Measurements from ENCODE around the gene SHANK1. TPM values are rescaled to one million over a fixed set of nuclear protein-coding genes. Genes with fewer than 3 reads are reported as not detected.

SHANK1 gene
- total RNA-seq, 3 donors from 2014 or later, result 0.59 to 0.98 TPM; not detected in 1

DNA sequence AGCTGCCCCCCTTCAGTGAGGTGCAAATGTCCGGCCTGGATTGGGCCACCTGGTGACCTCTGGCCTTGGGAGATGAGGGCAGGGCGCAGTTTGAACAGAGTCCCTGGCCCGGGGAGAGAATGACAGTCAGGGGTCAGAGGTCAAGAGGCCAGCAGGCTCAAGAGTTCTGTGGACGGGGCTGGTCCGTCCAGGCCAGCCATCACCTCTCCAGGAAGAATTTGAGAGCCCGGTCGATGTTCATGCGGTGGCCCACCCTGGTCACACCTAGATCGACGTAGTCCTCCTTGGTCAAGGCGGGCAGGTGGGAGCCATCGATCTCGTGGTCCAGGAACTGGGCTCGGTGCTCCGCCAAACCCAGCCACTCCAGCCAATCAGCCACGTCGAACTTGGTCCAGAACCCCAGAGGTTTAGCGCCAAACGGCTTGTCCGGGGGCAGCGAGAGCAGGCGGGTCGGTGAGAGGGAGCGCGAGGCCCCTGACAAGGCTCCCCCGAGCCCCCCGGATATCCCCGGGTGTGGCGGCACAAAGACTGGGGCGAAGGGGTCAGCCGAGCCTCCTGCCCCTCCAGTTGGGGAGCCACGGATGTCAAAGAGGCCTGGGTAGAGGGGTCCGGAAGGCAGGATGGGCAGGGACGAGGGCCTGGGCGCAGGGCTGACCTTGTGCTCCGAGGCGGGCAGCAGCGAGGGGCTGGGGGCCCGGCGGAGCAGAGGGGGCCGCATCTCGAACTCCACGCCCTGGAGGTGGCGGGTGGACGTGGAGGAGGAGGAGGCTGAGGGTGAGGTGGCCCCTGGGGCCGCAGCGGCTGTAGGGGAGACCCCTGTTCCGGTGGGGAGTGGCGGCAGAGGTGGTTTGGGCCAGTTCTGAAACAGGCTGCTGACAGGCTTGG, 57.6 kb downstream of the SHANK1 start:
- no peaks in the 10 kb centered on the region for H3K36me3 ChIP-seq
- H3K4me3 ChIP-seq, result no peak overlapping the region
- H3K4me1 ChIP-seq, result no peaks in the 10 kb centered on the region
- TF ChIP-seq POLR2A (IDR thresholded peaks at IDR 0.05), result no peak
- TF ChIP-seq, protein P1, sequence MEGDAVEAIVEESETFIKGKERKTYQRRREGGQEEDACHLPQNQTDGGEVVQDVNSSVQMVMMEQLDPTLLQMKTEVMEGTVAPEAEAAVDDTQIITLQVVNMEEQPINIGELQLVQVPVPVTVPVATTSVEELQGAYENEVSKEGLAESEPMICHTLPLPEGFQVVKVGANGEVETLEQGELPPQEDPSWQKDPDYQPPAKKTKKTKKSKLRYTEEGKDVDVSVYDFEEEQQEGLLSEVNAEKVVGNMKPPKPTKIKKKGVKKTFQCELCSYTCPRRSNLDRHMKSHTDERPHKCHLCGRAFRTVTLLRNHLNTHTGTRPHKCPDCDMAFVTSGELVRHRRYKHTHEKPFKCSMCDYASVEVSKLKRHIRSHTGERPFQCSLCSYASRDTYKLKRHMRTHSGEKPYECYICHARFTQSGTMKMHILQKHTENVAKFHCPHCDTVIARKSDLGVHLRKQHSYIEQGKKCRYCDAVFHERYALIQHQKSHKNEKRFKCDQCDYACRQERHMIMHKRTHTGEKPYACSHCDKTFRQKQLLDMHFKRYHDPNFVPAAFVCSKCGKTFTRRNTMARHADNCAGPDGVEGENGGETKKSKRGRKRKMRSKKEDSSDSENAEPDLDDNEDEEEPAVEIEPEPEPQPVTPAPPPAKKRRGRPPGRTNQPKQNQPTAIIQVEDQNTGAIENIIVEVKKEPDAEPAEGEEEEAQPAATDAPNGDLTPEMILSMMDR (IDR thresholded peaks at IDR 0.05), result no peak
- no peak for TF ChIP-seq POLR2AphosphoS5 (IDR thresholded peaks at IDR 0.05)
- no peak overlapping the region for H3K27ac ChIP-seq
- intact Hi-C loops (cut with DNase I; ENCODE audit: low total_unique reads), result no loop called here
- no peak for DNase-seq (ENCODE audit: low spot score in 2 of 2)
- no peaks in the 10 kb centered on the region for H3K9me3 ChIP-seq
- H3K27me3 ChIP-seq, result peaks cover 13 to 43% of the 10 kb centered on the region in 2 donors

DNA sequence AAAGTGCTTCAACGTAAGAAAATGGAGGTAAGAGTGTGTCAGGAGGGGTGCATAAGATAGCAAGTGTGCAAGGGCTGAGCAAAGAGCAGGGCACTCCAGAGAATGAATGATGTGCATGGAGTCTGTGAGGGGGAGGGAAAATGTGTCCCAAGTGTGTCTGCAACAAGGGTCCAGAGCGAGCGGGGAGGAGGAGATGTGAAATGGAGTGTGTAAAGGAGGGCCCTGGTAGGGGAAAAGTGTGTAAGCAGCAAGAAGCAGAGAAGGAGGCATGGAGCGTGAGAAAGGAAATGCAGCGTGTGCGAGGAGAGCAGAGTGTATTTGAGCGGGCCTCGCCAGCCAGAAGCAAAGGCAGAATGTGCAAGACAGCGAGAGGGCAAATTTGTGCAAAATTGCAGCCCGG, 58.6 kb downstream of the SHANK1 start:
- Histone ChIP-seq H3K9me3 (no peaks in the 10 kb centered on the region), H3K27me3 (peaks cover 9 to 38% of the 10 kb centered on the region in 2 donors), H3K36me3 (no peaks in the 10 kb centered on the region), H3K27ac (no peak overlapping the region), H3K4me1 (no peaks in the 10 kb centered on the region), H3K4me3 (no peak overlapping the region)
- DNase-seq (ENCODE audit: low spot score in 2 of 2), result no peak
- intact Hi-C loops (cut with DNase I; ENCODE audit: low total_unique reads), result no loop called here
- TF ChIP-seq POLR2A (IDR thresholded peaks at IDR 0.05) (no peak), POLR2AphosphoS5 (IDR thresholded peaks at IDR 0.05) (no peak)
- TF ChIP-seq, protein P1 (IDR thresholded peaks at IDR 0.05), result no peak

DNA sequence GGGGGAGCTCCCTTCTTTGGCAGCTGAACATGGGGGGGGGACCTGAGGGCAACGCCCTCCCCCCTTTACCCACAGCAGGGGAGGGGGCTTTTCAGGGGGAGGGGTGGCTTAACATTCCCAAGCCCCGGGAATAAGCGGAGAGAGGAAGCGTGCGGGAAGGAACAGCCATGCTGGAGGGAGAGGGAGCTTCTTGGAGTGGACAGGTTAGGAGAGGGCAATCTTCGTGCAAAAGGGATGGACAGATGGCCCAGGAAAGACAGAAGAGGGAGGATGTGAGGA, 59.6 kb downstream of the SHANK1 start:
- Histone ChIP-seq H3K36me3 (no peaks in the 10 kb centered on the region), H3K9me3 (peaks cover 0 to 10% of the 10 kb centered on the region in 2 donors), H3K27ac (no peak overlapping the region), H3K4me3 (no peak overlapping the region), H3K4me1 (no peaks in the 10 kb centered on the region), H3K27me3 (peaks cover 9 to 42% of the 10 kb centered on the region in 2 donors)
- TF ChIP-seq, protein P1 (IDR thresholded peaks at IDR 0.05), result no peak
- no peak for TF ChIP-seq POLR2A (IDR thresholded peaks at IDR 0.05)
- TF ChIP-seq POLR2AphosphoS5 (IDR thresholded peaks at IDR 0.05), result no peak
- no peak for DNase-seq (ENCODE audit: low spot score in 2 of 2)
- intact Hi-C loops (cut with DNase I; ENCODE audit: low total_unique reads), result no loop called here

DNA sequence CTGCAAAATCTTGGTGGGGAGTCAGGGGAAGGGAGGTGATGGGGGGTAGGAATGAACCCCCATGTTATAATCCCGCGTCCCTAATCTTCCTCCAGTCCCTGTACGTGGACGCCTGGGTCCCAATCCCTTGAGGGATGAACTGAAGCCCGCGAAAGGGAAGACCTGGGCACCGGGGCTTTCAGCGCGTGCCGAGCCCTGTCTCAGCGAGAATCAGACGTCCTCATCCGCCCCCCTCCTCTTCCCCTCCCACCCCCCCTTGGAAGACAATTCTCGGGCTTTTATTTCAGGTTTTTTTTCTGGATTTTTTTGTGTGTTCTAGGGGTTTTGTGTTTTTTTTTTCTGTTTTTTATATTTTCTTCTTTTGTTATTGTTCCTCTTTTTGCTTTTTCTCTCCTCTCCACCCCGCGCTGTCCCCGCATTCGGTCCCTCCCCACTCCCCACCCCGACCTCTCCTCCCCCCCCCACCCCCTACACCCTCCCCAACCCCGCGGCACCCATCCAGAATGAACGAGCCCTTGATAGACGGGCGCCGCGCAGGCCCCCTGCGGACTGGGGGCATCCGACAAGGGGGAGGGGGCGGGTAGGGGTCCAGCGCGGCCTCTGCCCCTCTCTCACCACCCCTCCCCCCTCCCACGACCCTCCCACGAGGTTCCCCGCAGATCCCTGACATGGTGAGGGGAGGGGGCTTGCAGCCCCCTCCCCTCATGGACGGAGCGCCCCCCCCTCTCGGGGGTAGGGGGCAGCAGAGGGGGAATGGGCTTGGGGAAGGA, 60.1 kb downstream of the SHANK1 start:
- Histone ChIP-seq H3K27me3 (peaks cover 9 to 46% of the 10 kb centered on the region in 2 donors), H3K4me3 (peak overlapping the region in 2 of 3 donors; percentile 56 to 70), H3K27ac (no peak overlapping the region), H3K9me3 (peaks cover 0 to 12% of the 10 kb centered on the region in 2 donors), H3K36me3 (no peaks in the 10 kb centered on the region), H3K4me1 (no peaks in the 10 kb centered on the region)
- intact Hi-C loops (cut with DNase I; ENCODE audit: low total_unique reads), result no loop called here
- DNase-seq (ENCODE audit: low spot score in 2 of 2), result no peak
- TF ChIP-seq POLR2AphosphoS5 (IDR thresholded peaks at IDR 0.05), result no peak
- no peak for TF ChIP-seq POLR2A (IDR thresholded peaks at IDR 0.05)
- TF ChIP-seq, protein P1 (IDR thresholded peaks at IDR 0.05), result no peak
